Astrocyte of the spinal cord (primary cell): ENCODE results near the gene TMEM45B.
"Not testable (repeated sequence)": the region's sequence is repeated elsewhere in the genome, so short reads cannot be mapped to it uniquely, and the experiment has no call there.

Source experiments
- DNase-seq: peaks from one replicate; pipeline ENCODE4 v3.0.0; 2011; ENCODE audit warnings: low read depth, low spot score
- H3K4me3 ChIP-seq: 2 replicates; pipeline ENCODE4 v1.5.1; 2011; ENCODE audit warnings: low read depth, mild to moderate bottlenecking, low read length, moderate library complexity
- CTCF ChIP-seq: IDR thresholded peaks from 2 replicates; pipeline ENCODE4 v1.5.1; 2012; ENCODE audit warnings: low read depth, mild to moderate bottlenecking, low read length, inconsistent platforms
- in situ Hi-C: cut with HindIII; loops from 2 replicates; pipeline ENCODE4 v1.10.0; 2017; ENCODE audit warnings: low sequenced_read_pairs

The TMEM45B gene

GRCh38 chr11:129825380-129825779, 9.7 kb downstream of the TMEM45B start:
- TF ChIP-seq CTCF = no peak
- H3K4me3 ChIP-seq = no peak overlapping the region
- DNase-seq = no peak
- in situ Hi-C loops = no loop called here

GRCh38 chr11:129828301-129828836, 12.7 kb downstream of the TMEM45B start:
- in situ Hi-C loops = no loop called here
- DNase-seq = no peak
- no peak overlapping the region for H3K4me3 ChIP-seq
- TF ChIP-seq CTCF = no peak

- DNase-seq, in situ Hi-C loops, H3K4me3 ChIP-seq: not testable (repeated sequence)
Measured at GRCh38 chr11:129829497-129829896, 13.8 kb downstream of the TMEM45B start.

- H3K4me3 ChIP-seq, DNase-seq, in situ Hi-C loops: not testable (repeated sequence)
Measured at GRCh38 chr11:129831227-129831626, 15.6 kb downstream of the TMEM45B start.

GRCh38 chr11:129833260-129833659, 17.6 kb downstream of the TMEM45B start:
- in situ Hi-C loops, DNase-seq, H3K4me3 ChIP-seq: not testable (repeated sequence)

GRCh38 chr11:129836423-129836891, 20.8 kb downstream of the TMEM45B start:
- peak; percentile 25 for DNase-seq
- in situ Hi-C loops, H3K4me3 ChIP-seq: not testable (repeated sequence)

- no peak for TF ChIP-seq CTCF
- DNase-seq = no peak
- no peak overlapping the region for H3K4me3 ChIP-seq
- in situ Hi-C loops = no loop called here
Measured at GRCh38 chr11:129836979-129837378, 21.3 kb downstream of the TMEM45B start.

- in situ Hi-C loops = no loop called here
- H3K4me3 ChIP-seq = no peak overlapping the region
- no peak for TF ChIP-seq CTCF
- no peak for DNase-seq
Measured at GRCh38 chr11:129840236-129840635, 24.6 kb downstream of the TMEM45B start.

GRCh38 chr11:129842138-129842537, 26.5 kb downstream of the TMEM45B start:
- no peak for DNase-seq
- TF ChIP-seq CTCF = no peak
- H3K4me3 ChIP-seq = no peak overlapping the region
- in situ Hi-C loops = no loop called here
